H1 (cell line): ENCODE measurements around the gene SENP3. TPM values are rescaled to one million over a fixed set of nuclear protein-coding genes. Genes with fewer than 3 reads are reported as not detected.

Experiments used
- ASH2L ChIP-seq: fragments of 200-600, 300-600 bp; sonication (generic); IDR thresholded peaks from one replicate; pipeline ENCODE4 v1.7.1; 2017; ENCODE audit warnings: low read length
- BRCA1 ChIP-seq: IDR thresholded peaks from 2 replicates; pipeline ENCODE4 v1.6.1; 2012; ENCODE audit warnings: low read depth, low read length, improper control_type of control experiment
- CBX5 ChIP-seq: fragments of 300-800, 300-1000 bp; sonication (generic); IDR thresholded peaks from 2 replicates; pipeline ENCODE4 v1.7.1; 2016; ENCODE audit warnings: antibody characterized with exemption, low read length, low read depth
- CHD1 ChIP-seq: IDR thresholded peaks from 2 replicates; pipeline ENCODE4 v1.6.1; 2012; ENCODE audit warnings: low read depth, low read length, improper control_type of control experiment
- CTCF ChIP-seq, 3 experiments: IDR thresholded peaks; 1 replicate in 2 of 3; 2 replicates in 1 of 3; pipeline versions ENCODE4 v1.5.1 to v1.6.1; 2011; ENCODE audit warnings: low read length in 3 of 3, mild to moderate bottlenecking in 3 of 3, inconsistent platforms in 2 of 3, low read depth in 1 of 3, moderate library complexity in 1 of 3; ENCODE audit not compliant: insufficient read depth in 1 of 3; ENCODE audit errors: control extremely low read depth in 1 of 3
- GABPA ChIP-seq: IDR thresholded peaks from 2 replicates; pipeline ENCODE4 v1.6.1; 2011; ENCODE audit warnings: mild to moderate bottlenecking, low read length, moderate library complexity, borderline replicate concordance; ENCODE audit not compliant: insufficient read depth
- KDM4A ChIP-seq: IDR thresholded peaks from one replicate; pipeline ENCODE4 v1.7.1; 2012; ENCODE audit warnings: low read depth, mild to moderate bottlenecking, moderate library complexity, low read length, inconsistent platforms; ENCODE audit not compliant: severe bottlenecking
- PHF8 ChIP-seq: fragments of 200-600 bp; sonication (generic); conservative IDR thresholded peaks from 2 replicates; pipeline ENCODE4 v1.7.1; 2012; ENCODE audit warnings: low read depth, mild to moderate bottlenecking, inconsistent platforms, low read length, moderate library complexity
- POLR2A ChIP-seq, 2 experiments: IDR thresholded peaks; 1 replicate in 1 of 2; 2 replicates in 1 of 2; pipeline ENCODE4 v1.6.1; 2011; ENCODE audit warnings: low read depth in 2 of 2, low read length in 2 of 2, mild to moderate bottlenecking in 2 of 2; ENCODE audit errors: control extremely low read depth in 1 of 2
- POLR2AphosphoS5 ChIP-seq: IDR thresholded peaks from 2 replicates; pipeline ENCODE4 v1.6.1; 2011; ENCODE audit warnings: low read depth, low read length
- POU5F1 ChIP-seq: IDR thresholded peaks from 2 replicates; pipeline ENCODE4 v1.6.1; 2011; ENCODE audit warnings: low read depth, mild to moderate bottlenecking, low read length, moderate library complexity
- RAD21 ChIP-seq, 2 experiments: IDR thresholded peaks in 1 of 2; conservative IDR thresholded peaks in 1 of 2; 2 replicates each; pipeline ENCODE4 v1.6.1; 2011; ENCODE audit warnings: low read depth in 2 of 2, low read length in 2 of 2, improper control_type of control experiment in 1 of 2, inconsistent platforms in 1 of 2, mild to moderate bottlenecking in 1 of 2, moderate library complexity in 1 of 2
- RBBP5 ChIP-seq: IDR thresholded peaks from 2 replicates; pipeline ENCODE4 v1.7.1; 2012; ENCODE audit warnings: low read depth, mild to moderate bottlenecking, inconsistent platforms, low read length, moderate library complexity, borderline replicate concordance
- RXRA ChIP-seq: IDR thresholded peaks from 2 replicates; pipeline ENCODE4 v1.6.1; 2011; ENCODE audit warnings: low read depth, mild to moderate bottlenecking, low read length, moderate library complexity; ENCODE audit not compliant: insufficient read depth
- SIN3A ChIP-seq, 2 experiments: IDR thresholded peaks in 1 of 2; conservative IDR thresholded peaks in 1 of 2; 2 replicates each; pipeline ENCODE4 v1.6.1; 2011 to 2012; ENCODE audit warnings: low read length in 2 of 2, improper control_type of control experiment in 1 of 2, low read depth in 1 of 2, mild to moderate bottlenecking in 1 of 2
- SP1 ChIP-seq: IDR thresholded peaks from 2 replicates; pipeline ENCODE4 v1.6.1; 2011; ENCODE audit warnings: low read depth, low read length
- SP4 ChIP-seq: IDR thresholded peaks from 2 replicates; pipeline ENCODE4 v1.6.1; 2012; ENCODE audit warnings: low read length, inconsistent platforms
- SUZ12 ChIP-seq: fragments of 200-600 bp; sonication (generic); IDR thresholded peaks from 2 replicates; pipeline ENCODE4 v1.6.1; 2012; ENCODE audit warnings: mild to moderate bottlenecking, inconsistent platforms, low read length, moderate library complexity, mixed read lengths
- TBP ChIP-seq: IDR thresholded peaks from 2 replicates; pipeline ENCODE4 v1.6.1; 2011; ENCODE audit warnings: low read depth, low read length, improper control_type of control experiment
- YY1 ChIP-seq: IDR thresholded peaks from 2 replicates; pipeline ENCODE4 v1.6.1; 2011; ENCODE audit warnings: low read depth, mild to moderate bottlenecking, low read length
- polyA plus RNA-seq, 7 experiments: library from polyadenylated mRNA; depleted of rRNA in 3 of 7; stranded (reverse) in 5 of 7; unstranded in 2 of 7; fragments of >200 nt in 5 of 7; fragments of 200-250 nt in 2 of 7; gene quantifications; 1 replicate in 5 of 7; 2 replicates in 1 of 7; 4 replicates in 1 of 7; pipeline versions ENCODE4 v1.2.1 to v1.2.3, GENCODE V29; 2011 to 2013; ENCODE audit warnings: missing spikeins in 2 of 7, mixed read lengths in 2 of 7
- total RNA-seq: library from RNA; stranded (reverse); fragmentation: NEBNext Ultra II Directional; extraction: Animal tissue kit (Norgen Biotek cat#: 25700); gene quantifications from 2 replicates; pipeline ENCODE4 v1.2.1, GENCODE V29; 2021
- TF ChIP-seq, protein P1 (sequence below): IDR thresholded peaks from 2 replicates; pipeline ENCODE4 v1.6.1; 2012; ENCODE audit warnings: inconsistent platforms

SENP3 gene
- total and polyA plus RNA-seq, 2 of the 8 experiments (the other 6 are each of a cell fraction or from before 2014, with no cell fraction given) = 86.2 to 129 TPM

DNA sequence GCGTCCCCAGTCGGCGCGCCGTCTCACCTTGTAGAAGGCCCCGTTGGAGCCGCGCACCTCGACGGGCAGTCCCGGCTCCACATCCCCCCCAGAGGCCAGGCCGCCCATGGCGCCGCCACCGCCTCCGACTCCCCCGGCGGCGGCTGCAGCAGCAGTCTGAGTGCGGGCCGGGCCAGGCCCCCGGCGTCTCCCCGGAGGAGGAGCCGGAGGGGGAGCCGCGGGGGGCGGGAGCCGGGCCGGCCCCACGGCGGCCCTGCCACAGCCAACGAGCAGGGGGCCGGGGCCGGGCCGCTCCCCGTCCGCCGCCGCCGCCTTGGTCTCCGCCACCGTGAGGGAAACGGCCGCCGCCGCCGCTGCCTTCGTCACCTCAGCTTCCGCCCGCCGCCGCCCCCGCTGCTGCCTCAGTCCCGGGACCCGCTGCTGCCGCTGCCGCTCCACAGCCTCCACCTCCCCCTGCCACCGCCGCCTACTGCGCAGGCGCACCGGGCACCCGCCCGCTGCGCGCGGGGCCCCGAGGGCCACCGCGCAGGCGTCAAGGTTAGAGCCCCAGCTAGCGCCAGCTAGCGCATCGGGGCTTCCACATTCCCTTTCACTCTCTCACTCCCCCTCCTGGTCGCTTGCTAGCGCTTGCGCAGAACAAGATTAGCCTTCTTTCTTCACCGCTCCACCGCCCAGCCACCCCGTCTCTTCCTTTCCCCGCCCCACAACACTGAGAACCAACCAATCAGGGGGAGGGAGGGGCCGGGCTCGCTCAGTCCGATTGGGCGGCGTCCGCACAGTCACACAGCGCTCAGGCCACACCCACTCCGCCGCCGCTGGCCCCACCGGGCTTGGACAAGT, 52.9 kb downstream of the SENP3 start, which contains the start of gene FXR2 (continued):
- no peak for TF ChIP-seq GABPA
- TF ChIP-seq POU5F1 = no peak
- TF ChIP-seq POLR2AphosphoS5 = peak; percentile 56; the same call in 1 of the 2 replicates
- TF ChIP-seq SP1 = peak; percentile 54; the same call in 1 of the 2 replicates
- TF ChIP-seq ASH2L = no peak
- peak; percentile 49 for TF ChIP-seq PHF8
- no peak; the same call in 1 of the 2 replicates for TF ChIP-seq SP4
- TF ChIP-seq SIN3A (conservative IDR thresholded peaks at IDR 0.05 in 1 of 2, IDR thresholded peaks at IDR 0.05 in 1 of 2; ENCODE audit: low read depth in 1 of 2, low read length in 2 of 2) = 0 out of 4 replicates have a peak, but pooled peaks of 1 of the 2 experiments have one; percentile 63
- TF ChIP-seq KDM4A = no peak
- no peak for TF ChIP-seq BRCA1
- 0 out of 2 replicates have a peak, but pooled peaks have one; percentile 13 for TF ChIP-seq YY1
- TF ChIP-seq, protein P1, sequence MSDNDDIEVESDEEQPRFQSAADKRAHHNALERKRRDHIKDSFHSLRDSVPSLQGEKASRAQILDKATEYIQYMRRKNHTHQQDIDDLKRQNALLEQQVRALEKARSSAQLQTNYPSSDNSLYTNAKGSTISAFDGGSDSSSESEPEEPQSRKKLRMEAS = no peak
- no peak for TF ChIP-seq RBBP5
- TF ChIP-seq POLR2A (IDR thresholded peaks at IDR 0.05; ENCODE audit: control extremely low read depth in 1 of 2, low read depth in 2 of 2, low read length in 2 of 2) = peak in 1 of 2 experiments; percentile 24; a peak in 1 of 3 replicates
- TF ChIP-seq CTCF (IDR thresholded peaks at IDR 0.05; ENCODE audit: control extremely low read depth in 1 of 3, insufficient read depth in 1 of 3, low read depth in 1 of 3, low read length in 3 of 3) = peak; percentile 62 to 76 (median 64)
- TF ChIP-seq TBP = peak; percentile 28; the same call in 1 of the 2 replicates
- TF ChIP-seq SUZ12 = no peak
- TF ChIP-seq CHD1 = no peak
- peak; percentile 14 to 29 for TF ChIP-seq RAD21 (IDR thresholded peaks at IDR 0.05 in 1 of 2, conservative IDR thresholded peaks at IDR 0.05 in 1 of 2; ENCODE audit: low read depth in 2 of 2, low read length in 2 of 2)
- no peak for TF ChIP-seq RXRA
- TF ChIP-seq CBX5 = no peak
